Stimulated activated CD4-positive, alpha-beta T cell treated with anti-CD3 and anti-CD28 coated beads, Interleukin-15, amount 100 ng/mL, for 1 hour (primary cell): ENCODE results near the gene NAA60.

Experiments
- DNase-seq, 2 donors: peaks; one replicate each; pipeline ENCODE4 v3.0.0-alpha.2; 2020; ENCODE audit warnings: low read depth in 1 of 2, low spot score in 1 of 2

The NAA60 gene

DNA sequence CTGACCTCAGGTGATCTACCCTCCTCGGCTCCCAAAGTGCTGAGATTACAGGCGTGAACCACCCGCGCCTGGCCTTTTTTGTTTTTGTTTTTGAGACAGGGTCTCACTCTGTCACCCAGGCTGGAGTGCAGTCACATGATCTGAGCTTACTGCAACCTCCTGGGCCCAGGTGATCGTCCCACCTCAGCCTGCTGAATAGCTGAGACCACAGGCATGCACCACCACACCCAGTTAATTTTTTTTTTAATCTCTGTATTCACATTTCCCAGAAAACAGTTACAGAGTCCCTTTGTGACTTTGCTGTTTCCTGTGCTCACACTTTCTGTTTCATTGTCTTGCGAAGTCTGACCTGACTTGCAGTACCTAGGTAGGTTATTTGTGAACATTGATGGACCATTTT is 60.0 kb downstream of the NAA60 start:
- peak in 1 of 2 donors; percentile 31 for DNase-seq

DNA sequence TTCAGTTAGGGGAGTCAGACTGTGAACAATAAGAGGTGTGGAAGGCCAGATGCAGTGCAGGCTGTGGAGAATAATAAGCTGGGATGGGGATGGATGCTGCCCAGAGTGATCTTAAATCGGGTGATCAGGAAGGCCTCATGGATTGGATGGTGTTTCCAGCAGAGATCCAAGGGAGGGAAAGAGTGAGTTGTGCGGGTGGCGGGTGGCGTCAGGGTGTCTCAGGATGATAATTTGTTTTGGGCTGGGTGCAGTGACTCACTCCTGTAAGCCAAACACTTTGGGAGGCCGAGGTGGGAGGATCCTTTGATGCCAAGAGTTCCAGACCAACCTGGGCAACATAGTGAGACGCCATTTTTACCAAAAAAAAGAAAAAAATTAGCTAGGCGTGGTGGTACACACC is 65.3 kb downstream of the NAA60 start:
- no peak for DNase-seq

DNA sequence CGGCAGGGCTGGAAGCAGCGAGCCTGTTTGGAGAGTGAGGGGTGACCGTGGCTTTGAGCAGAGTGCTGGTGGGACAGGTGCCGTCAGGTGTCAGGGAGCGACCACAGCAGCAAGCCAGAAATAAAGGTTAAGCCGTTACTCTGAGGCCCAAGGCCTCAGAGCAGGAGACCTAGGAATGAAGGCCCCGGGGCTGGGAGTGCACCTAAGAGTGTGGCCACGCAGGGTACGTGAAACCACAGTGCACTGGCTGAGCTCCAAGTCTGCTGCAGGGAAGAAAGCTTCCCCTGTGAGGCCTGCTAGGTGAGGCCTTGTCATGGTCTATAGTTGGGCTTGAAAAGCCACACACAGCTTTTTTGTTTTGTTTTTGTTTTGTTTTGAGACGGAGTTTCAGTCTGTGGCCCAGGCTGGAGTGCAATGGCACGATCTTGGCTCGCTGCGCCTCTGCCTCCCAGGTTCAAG is 66.0 kb downstream of the NAA60 start:
- DNase-seq, result peak; percentile 32 to 41

DNA sequence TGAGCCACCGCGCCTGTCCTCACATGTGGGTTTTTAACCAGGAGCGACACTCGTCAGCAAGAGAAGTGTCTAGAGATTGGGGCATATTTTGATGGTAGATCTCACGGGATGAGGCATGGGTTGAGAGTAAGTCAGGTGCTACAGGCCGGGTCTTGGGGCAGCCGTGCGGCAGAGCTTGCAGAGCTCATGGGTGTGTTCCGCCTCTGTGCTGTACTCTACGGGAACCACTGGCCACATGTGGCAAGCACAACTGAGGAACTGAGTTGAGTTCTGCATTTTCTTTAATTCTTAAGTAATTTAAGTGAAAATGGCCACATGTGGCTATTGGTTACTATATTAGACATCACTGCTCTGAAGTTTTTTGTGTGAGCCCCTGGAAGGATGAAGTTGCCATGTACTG is 66.9 kb downstream of the NAA60 start:
- no peak for DNase-seq

DNA sequence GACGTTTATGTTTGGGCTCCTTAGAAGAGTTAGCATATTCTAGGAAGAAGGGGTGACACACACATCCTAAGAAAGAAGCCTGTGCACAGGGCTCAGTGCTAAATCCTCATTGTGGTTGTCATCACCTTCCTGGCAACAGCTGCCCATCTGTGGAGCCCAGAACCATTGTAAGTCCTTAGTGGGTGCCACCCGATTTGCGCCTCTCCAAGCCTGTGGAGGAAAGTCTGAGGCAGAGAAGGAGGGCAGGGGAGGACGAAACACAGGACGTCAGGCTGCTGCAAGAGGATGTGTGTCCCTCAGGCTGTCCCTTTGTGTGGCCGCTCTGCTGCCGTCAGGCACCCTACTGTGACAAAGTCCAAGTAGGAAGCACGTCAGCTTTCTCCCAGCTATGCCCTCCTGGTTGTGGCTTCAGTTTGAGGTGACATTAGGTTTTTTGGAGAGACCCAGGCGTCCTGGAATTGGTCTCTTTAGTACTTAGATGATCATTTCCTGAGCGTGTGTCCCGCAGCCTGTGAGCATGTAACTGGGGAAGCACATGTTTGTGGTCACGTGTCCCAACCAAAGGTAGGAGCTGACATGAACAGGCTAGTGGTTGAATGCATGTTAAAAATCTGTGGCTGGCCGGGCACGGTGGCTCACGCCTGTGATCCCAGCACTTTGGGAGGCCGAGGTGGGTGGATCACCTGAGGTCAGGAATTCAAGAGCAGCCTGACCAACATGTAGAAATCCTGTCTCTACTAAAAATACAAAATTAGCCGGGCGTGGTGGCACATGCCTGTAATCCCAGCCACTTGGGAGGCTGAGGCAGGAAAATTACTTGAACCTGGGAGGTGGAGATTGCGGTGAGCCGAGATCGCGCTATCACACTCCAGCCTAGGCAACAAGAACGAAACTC is 68.1 kb downstream of the NAA60 start:
- DNase-seq, result no peak

DNA sequence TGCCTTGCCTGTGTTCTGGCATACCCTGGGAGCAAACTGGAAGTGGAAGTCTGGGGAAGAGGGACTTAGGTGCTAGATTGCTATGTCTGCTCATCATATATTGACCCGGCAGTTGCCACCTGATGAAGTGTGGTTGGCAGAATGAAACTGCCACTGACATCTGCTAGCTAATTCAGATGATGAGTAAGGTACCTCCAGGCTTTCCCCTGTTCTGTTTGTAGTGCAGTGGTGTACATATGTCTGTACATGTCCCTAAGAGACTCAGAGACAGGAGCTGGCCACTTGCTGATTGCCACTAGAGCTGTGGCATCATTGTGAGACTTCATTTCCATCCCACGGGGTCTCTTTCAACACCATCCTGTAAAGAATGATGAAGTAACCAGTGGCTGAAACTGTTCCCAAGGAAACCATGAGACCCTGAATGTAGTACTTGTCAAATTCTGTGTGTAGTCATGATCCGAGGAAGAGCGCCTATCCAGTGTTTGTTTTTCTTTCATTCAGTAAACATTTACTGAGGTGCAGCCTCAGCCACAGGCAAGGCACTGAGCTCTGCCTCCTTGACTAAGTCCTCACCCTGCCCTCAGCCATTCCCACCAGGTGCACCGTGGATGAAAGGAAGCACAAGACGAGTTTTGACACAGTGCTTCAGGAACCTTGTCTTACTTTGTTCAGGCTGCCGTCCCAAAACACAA is 70.6 kb downstream of the NAA60 start:
- DNase-seq, result no peak

DNA sequence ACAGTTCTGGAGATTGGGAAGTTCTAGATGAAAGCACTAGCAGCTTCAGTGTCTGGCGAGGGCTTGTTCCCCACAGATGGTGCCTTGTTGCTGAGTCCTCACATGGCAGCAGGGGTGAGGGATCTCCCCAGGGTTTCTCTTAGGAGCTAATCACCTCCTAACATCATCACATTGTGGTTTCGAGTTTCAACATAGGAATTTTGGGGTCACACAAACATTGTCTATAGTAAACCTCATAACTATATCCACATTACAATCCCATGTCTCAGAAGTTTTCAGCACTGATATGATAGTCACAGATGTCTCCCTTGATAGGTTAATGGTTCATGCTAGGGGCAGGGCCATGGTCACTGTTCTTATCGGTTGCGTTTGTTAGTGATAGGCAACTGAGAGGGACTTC is 71.1 kb downstream of the NAA60 start:
- no peak for DNase-seq

DNA sequence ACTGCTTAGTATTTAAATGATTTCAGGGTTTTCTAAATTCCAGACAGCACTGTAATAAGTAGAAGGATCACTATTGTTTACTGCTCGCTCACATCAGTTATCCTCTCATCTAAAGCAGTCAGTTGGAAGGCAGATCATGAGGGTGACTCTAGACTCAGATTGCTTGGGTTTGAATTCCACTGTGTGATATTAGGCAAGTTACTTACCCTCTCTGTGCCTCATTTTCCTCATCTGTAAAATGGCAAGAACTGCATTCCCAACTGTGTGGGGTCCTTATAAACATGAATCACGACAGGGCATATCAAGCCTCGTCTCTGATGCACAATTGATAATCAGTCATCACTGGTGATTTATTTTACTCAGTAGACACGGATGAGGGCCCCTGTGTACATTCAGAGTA is 72.4 kb downstream of the NAA60 start:
- DNase-seq, result no peak

DNA sequence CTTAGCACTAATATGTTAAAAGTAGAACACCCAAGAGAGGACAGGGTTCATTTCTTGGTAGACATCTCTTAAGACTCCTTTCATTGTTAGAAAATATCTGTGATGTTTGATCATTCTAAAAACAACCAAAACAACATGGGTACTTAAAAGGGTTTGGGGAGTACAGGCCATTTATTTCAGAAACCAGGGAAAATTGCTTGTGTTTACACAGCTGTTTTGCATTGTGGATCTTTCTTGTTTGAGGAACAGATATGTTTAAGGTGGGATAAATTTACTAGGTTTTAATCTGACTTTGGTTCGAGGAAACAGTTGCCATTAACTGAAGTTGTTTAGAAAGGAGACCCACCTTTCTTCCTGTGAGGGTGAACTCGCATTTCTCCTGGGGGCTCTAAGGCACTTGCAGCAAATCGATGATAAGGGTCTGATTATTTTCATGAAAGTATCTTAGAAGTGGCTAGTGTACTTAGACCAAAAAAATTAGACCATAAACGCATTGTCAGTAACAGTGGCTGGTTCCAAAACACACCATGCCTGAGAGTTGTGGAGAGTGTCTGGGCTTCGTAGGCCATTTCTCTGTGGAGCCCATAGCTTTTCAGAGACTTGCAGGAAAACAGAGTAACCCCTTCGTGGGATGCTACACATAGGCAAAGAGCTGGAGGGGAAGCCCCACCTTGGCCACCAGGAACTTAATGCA is 75.0 kb downstream of the NAA60 start:
- DNase-seq, result no peak

DNA sequence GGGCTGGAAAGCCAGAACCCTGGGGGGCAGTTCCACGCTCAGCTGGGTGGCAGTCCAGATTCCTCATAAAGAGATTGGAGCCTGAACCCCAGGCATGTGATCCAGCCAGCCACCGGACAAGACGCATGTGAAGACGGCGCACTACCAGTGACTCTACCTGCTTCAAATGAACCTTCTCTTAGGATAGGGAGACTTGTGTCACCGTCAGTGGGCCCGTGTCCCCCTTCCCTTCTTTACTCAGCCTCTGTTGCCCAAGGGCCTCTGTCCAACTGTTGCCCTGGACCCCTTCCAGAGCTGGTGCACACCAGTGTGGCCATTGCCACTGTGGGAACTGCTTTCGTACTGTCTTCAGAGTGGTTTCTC is 75.5 kb downstream of the NAA60 start:
- DNase-seq, result no peak

DNA sequence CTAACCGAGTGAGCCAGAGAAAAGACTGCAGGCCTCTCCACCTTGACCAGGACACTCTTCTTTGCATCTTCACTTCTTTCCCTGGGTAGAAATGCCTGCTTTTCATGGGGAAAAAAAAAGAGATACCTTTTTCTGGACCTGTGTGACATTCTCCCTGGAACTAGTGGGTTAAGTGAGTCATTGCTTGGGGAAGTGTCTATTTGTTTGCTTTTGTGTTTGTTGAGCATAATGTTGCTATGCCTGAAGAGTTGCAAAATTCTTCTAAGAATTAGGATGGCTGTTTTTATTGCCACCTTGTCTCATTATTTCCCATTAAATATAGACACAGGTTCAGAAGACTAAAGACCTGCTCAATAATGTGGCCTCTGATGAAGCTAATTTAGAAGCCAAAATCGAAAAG is 76.1 kb downstream of the NAA60 start:
- DNase-seq, result no peak

DNA sequence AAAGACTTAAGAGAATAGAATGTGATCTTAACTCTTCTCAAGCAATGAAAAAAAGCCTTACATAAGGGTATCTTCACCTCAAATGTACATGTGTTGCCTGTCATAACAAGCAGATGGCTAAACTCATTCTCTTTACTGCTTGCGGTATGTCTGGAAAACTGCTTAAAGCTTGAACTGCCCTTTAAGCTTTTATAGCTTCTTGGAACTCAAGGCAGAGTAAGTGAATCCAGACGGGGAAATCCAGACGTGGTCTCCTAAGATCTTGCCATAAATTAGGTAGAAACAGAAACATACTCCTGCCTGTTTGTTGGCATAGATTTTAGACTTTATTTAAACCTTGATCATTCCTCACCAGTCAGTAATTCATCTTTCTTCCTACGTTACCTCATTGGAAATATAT is 76.9 kb downstream of the NAA60 start:
- DNase-seq, result no peak

DNA sequence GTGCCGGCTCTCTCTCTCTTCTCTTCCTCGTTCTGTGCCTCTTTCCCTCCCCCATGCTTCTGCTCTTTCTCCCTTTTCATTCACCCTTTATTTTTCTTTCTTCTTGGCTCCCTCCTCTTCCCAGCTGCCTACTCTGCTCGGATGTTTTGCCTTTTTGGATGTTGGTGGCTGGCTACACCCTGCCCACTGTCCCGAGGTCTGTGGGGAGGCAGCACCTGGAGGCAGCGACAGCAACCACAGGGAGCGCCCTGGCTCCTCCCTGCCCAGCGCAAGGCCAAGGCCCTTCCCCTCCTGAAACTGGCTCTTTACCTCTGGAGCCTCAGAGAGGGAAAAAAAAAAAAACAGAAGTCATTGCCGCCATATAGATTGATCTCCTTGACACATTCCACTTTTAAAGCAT is 77.4 kb downstream of the NAA60 start:
- DNase-seq, result no peak

DNA sequence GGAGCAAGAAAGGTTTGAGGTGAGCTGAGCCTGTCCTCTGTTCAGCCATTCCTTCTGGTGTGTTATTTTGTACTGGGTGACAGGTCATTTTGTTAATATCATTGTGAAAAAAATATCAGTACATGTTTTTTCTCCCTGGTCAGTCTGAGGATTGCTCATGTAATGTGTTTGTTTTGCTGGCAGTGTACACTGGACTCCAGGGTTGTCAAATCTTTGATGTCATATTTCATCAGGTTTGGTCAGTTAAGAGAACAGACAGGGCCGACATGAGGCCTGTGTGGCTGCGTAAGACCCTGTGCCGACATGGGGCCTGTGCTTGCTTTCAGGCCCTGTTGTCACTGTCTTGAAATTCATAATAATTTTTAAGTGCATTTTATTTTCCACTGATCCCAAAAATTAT is 79.8 kb downstream of the NAA60 start:
- no peak for DNase-seq

DNA sequence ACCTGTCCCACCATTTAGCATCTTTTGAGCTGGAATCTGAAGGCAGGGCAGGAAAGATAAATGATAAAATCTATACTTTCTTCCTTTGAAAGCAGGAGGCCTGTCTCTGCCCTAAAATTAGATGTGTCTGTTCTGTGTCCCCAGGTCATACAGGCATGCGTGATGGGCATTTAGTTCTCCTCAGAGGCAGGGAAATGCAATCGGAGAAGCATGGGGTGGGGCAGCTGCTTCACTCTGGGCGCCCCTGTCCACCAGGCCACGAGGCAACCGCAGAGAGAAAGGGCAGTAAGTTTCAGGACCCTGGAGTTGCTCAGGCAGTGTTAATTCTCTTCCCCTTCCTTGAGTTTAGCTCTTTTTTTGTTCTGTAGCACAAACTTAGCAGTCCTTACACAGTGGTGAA is 82.5 kb downstream of the NAA60 start:
- DNase-seq, result no peak

DNA sequence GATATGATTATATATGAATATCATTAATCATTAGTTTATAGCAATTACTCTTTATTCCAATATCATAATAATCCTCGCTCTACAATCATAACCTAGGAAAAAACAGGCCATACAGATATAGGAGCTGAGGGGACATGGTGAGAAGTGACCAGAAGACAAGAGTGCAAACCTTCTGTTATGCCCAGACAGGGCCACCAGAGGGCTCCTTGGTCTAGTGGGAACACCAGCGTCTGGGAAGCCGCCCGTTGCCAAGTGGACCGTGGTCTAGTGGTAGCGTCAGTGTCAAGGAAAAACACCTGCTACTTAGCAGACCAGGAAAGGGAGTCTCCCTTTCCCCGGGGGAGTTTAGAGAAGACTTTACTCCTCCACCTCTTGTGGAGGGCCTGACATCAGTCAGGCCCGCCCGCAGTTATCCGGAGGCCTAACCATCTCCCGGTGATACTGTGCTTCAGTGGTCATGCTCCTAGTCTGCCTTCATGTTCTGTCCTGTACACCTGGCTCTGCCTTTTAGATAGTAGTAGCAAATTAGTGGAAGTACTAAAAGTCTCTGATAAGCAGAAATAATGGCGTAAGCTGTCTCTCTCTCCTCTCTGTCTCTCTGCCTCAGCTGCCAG is 83.8 kb downstream of the NAA60 start:
- DNase-seq, result peak; percentile 20 to 21

DNA sequence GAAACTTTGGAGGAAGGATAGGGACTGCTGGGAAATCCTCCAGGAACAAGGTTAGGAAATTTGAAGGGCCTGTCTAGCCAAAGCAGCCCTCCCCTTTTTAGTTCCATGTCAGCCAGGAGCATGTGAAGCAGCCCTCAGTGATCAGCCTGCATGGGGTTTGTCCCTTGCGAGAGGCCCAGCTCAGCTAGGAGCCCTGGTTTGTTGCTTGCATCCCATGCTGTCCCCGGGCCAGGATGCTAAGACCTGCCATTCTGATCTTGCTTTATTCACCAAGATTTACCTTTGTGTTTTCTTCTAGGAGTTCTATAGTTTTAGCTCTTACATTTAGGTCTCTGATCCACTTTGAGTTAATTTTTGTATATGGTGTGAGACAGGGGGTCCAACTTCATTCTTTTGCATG is 84.9 kb downstream of the NAA60 start:
- no peak for DNase-seq

DNA sequence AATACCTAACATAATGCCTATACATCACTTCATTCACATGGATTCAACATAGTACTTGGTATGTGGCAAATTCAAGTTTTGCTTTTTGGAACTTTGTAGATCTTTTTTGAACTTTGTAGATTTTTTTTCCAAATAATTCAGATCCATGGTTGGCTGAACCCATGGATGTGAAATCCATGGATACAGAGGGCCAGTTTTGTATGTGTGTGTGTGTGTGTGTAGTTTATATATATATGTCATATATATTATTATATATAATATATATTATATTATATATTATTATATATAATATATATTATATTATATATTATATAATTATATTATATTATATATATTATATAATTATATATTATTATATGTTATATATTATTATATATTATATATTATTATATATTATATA is 85.7 kb downstream of the NAA60 start:
- no peak for DNase-seq

DNA sequence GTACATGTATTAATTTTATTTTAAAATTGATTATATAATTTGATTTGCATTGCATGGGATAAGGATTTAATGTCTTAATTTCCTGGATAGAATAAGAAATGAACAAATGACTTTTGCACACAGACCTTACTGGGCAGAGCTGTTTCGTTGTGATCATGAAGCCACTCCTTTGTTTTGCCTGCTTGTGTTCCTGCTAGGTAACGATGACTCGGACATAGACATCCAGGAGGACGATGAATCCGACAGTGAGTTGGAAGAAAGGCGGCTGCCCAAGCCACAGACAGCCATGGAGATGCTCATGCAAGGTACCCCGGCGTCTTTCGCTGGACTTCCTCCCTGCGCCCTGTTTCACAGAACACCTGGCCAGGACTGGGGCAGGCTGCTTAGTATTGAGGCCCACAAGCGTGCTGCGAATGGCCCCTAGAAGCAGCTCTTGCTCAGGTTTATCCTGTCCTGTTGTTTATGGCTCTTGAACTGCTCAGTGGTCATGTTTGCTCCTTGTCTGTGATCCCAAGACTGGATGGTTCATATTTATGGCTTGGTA is 87.0 kb downstream of the NAA60 start:
- no peak for DNase-seq

DNA sequence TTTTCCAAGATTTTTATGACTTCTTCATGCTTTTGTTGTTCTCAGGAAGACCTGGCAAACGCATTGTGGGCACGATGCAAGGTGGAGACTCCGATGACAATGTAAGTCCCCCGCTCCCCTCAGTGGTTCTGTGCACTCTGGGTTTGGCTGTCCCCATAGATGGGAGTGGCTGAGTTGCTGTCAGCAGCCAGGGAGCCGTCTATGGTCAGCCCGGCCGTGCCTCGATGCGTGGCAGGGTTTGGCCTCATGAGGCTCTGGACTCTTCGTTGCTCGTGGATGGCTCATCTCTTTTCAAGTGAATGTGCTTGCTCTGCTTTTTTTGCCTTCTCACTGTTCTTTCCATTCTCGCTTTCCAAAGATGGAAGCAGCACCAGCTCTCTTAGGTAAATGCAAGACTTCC is 89.3 kb downstream of the NAA60 start:
- no peak for DNase-seq

DNA sequence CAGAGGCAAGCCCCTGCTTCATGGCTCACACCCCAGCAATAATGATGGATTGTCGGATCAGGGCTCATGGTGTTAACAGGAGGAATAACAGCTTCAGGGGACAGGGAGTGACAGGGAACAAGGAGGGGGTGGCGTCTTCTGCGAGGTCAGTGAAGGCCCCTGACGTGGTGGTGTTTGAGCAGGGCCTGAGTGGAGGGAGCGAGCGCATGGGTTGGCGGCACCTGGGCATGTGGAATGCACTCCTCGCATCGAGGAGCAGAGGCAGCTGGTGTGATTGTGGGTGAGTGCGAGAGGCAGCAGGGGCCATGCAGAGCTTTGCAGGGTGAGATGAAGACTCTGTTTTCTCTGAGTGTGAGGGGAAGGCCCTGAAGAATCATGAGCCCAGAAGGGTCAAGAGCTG is 90.6 kb downstream of the NAA60 start:
- no peak for DNase-seq
